WTC11 (cell line): ENCODE results near the gene NAB1. TPM values are rescaled to one million over a fixed set of nuclear protein-coding genes. Genes with fewer than 3 reads are reported as not detected.
"Not testable (repeated sequence)": the region's sequence is repeated elsewhere in the genome, so short reads cannot be mapped to it uniquely, and the experiment has no call there.

Source experiments
- ATAC-seq: fragments of 200-7000 bp; cut with Tn5 transposase; 2 replicates; pipeline ENCODE4 v1.10.0; 2021; ENCODE audit warnings: mild to moderate bottlenecking, moderate library complexity
- CTCF ChIA-PET: fragments of 300-600 bp; sonication (Branson Sonifier 250); formaldehyde crosslinking; loops from one replicate; lab custom pipeline; 2021; ENCODE audit warnings: antibody characterized with exemption; lab: Charles Lee
- POLR2A ChIA-PET: fragments of 350-600 bp; sonication (Branson Sonifier 250); formaldehyde crosslinking; loops from one replicate; lab custom pipeline; 2021; ENCODE audit warnings: antibody characterized with exemption; lab: Charles Lee
- DNase-seq: peaks from one replicate; pipeline ENCODE4 v3.0.0; 2021; ENCODE audit warnings: low spot score
- H3K27ac Mint-ChIP-seq: 2 replicates; pipeline ENCODE4 v1.8.0; 2021; ENCODE audit warnings: mixed read lengths
- H3K27me3 Mint-ChIP-seq: 2 replicates; pipeline ENCODE4 v1.8.0; 2021; ENCODE audit warnings: low read depth, mild to moderate bottlenecking, moderate library complexity, mixed read lengths
- H3K36me3 Mint-ChIP-seq: 2 replicates; pipeline ENCODE4 v1.8.0; 2021; ENCODE audit warnings: mixed read lengths
- H3K4me1 Mint-ChIP-seq: 2 replicates; pipeline ENCODE4 v1.8.0; 2022; ENCODE audit warnings: mixed read lengths
- H3K4me3 Mint-ChIP-seq: 2 replicates; pipeline ENCODE4 v1.8.0; 2021; ENCODE audit warnings: mild to moderate bottlenecking, moderate library complexity, mixed read lengths
- H3K9me3 Mint-ChIP-seq: 2 replicates; pipeline ENCODE4 v1.8.0; 2021; ENCODE audit warnings: mixed read lengths
- ATF1 ChIP-seq: sonication (generic); formaldehyde crosslinking; IDR thresholded peaks from 2 replicates; pipeline ENCODE4 v1.8.1; 2023; ENCODE audit warnings: mild to moderate bottlenecking, moderate library complexity, missing genetic modification reagents
- CREM ChIP-seq: sonication (generic); formaldehyde crosslinking; IDR thresholded peaks from 2 replicates; pipeline ENCODE4 v1.8.1; 2022; ENCODE audit warnings: mild to moderate bottlenecking, missing genetic modification reagents, moderate library complexity
- NR2C2 ChIP-seq: sonication (generic); formaldehyde crosslinking; IDR thresholded peaks from 2 replicates; pipeline ENCODE4 v1.8.0; 2022; ENCODE audit warnings: mild to moderate bottlenecking, missing genetic modification reagents
- RELA ChIP-seq: sonication (generic); formaldehyde crosslinking; IDR thresholded peaks from 2 replicates; pipeline ENCODE4 v1.8.1; 2022; ENCODE audit warnings: missing genetic modification reagents, mild to moderate bottlenecking, borderline replicate concordance
- RORB ChIP-seq: fragments of 250-450 bp; sonication (Bioruptor Pico); IDR thresholded peaks from 2 replicates; pipeline ENCODE4 v1.9.0; 2021; ENCODE audit warnings: mild to moderate bottlenecking
- SOX15 ChIP-seq: fragments of 250-450 bp; sonication (Bioruptor Pico); IDR thresholded peaks from 2 replicates; pipeline ENCODE4 v1.9.0; 2021; ENCODE audit warnings: mild to moderate bottlenecking
- TP53 ChIP-seq: sonication (generic); formaldehyde crosslinking; IDR thresholded peaks from 2 replicates; pipeline ENCODE4 v1.8.1; 2023; ENCODE audit warnings: mild to moderate bottlenecking, missing genetic modification reagents
- ZNF416 ChIP-seq: fragments of 250-450 bp; sonication (Bioruptor Pico); IDR thresholded peaks from 2 replicates; pipeline ENCODE4 v1.9.0; 2021; ENCODE audit warnings: mild to moderate bottlenecking, inconsistent platforms
- ZNF423 ChIP-seq: fragments of 250-450 bp; sonication (Bioruptor Pico); IDR thresholded peaks from 2 replicates; pipeline ENCODE4 v2.1.2; 2022; ENCODE audit warnings: mild to moderate bottlenecking, moderate library complexity
- total RNA-seq: library from RNA; stranded (reverse); gene quantifications from 3 replicates; pipeline ENCODE4 v1.2.3, GENCODE V29; 2021
- TF ChIP-seq, protein P1 (sequence below): sonication (generic); formaldehyde crosslinking; IDR thresholded peaks from 2 replicates; pipeline ENCODE4 v1.8.1; 2023; ENCODE audit warnings: mild to moderate bottlenecking, missing genetic modification reagents
- TF ChIP-seq, protein P2 (sequence below): sonication (generic); formaldehyde crosslinking; IDR thresholded peaks from 2 replicates; pipeline ENCODE4 v1.8.1; 2023; ENCODE audit warnings: mild to moderate bottlenecking, missing genetic modification reagents, moderate library complexity
- TF ChIP-seq, protein P3 (sequence below): sonication (generic); formaldehyde crosslinking; IDR thresholded peaks from 2 replicates; pipeline ENCODE4 v1.8.1; 2023; ENCODE audit warnings: mild to moderate bottlenecking, moderate library complexity, missing genetic modification reagents

NAB1 gene
- total RNA-seq, 1 experiment from 2014 or later = 32.0 TPM

DNA sequence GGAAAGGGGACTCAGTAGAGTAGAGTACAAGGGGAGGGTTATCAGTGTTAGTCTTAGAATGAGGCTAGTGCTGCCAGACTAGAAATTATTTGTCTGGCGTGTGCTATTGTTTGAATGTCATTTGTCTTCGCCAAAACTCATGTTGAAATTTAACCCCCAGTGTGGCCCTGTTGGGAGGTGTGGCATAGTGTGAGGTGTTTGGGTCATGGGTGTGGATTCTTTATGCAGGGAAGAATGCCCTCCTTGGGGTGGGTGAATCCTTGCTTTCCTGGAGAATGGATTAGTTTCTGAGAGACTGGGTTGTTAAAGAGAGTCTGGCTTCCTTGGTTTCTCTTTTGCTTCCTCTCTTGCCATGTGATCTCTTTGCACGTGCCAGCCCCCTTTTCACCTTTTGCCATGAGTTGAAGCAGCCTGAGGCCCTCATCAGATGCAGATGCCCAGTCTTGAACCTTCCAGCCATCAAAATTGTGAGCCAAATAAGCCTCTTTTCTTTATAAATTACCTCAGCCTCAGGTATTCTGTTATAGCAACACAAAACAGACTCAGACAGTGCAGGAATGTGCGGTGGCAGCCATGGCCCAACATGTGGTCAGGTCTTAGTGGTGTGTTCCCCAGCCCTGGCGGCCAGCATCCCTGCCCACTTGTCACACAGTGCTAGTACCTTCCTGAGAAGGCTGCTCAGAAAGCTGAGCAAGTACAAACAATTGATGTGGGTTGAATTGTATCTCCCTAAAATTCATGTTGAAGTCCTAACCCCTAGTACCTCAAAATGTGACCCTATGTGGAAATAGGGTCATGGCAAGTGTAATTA is 48.4 kb upstream of the NAB1 start:
- TF ChIP-seq ZNF423 (CRISPR knock-in tag) (no peak), NR2C2 (CRISPR knock-in tag) (no peak), TP53 (no peak), CREM (CRISPR knock-in tag) (no peak)
- TF ChIP-seq, protein P1, sequence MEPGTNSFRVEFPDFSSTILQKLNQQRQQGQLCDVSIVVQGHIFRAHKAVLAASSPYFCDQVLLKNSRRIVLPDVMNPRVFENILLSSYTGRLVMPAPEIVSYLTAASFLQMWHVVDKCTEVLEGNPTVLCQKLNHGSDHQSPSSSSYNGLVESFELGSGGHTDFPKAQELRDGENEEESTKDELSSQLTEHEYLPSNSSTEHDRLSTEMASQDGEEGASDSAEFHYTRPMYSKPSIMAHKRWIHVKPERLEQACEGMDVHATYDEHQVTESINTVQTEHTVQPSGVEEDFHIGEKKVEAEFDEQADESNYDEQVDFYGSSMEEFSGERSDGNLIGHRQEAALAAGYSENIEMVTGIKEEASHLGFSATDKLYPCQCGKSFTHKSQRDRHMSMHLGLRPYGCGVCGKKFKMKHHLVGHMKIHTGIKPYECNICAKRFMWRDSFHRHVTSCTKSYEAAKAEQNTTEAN (CRISPR knock-in tag) = no peak
- Mint-ChIP-seq H3K4me3 (no peak overlapping the region), H3K27ac (no peak overlapping the region), H3K36me3 (no peaks in the 10 kb centered on the region), H3K9me3 (peaks cover 5% of the 10 kb centered on the region; the same call in 1 of the 2 replicates), H3K27me3 (no peaks in the 10 kb centered on the region), H3K4me1 (peaks cover 5% of the 10 kb centered on the region; the same call in 1 of the 2 replicates)
- ATAC-seq (no peak), DNase-seq (no peak)
- CTCF ChIA-PET = no interaction called here
- POLR2A ChIA-PET = no interaction called here

DNA sequence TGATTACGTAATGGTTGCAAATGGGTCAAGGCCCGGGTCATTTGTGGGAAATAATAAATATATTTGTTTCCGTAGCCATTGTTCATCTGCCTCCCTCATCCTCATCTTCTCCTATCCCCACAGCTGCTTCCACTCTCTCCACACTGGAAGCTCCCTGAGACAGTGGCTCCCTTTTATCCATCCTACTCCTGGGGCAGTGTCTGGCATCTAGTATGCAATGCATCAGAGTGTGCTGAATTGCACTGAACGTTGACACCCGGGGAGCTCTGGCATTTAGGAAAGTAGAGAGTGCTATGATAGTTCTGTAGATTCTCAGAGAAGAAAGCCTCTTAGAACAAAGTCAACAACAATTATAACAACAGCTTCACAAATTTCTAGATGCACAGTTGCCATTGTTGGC is 45.5 kb upstream of the NAB1 start:
- Mint-ChIP-seq H3K9me3 (peaks cover under 1% of the 10 kb centered on the region), H3K4me3 (no peak overlapping the region), H3K27ac (no peak overlapping the region), H3K36me3 (no peaks in the 10 kb centered on the region), H3K27me3 (no peaks in the 10 kb centered on the region), H3K4me1 (peaks cover 5% of the 10 kb centered on the region; the same call in 1 of the 2 replicates)
- DNase-seq = no peak
- CTCF ChIA-PET = no interaction called here
- no peak for ATAC-seq
- TF ChIP-seq, protein P2, sequence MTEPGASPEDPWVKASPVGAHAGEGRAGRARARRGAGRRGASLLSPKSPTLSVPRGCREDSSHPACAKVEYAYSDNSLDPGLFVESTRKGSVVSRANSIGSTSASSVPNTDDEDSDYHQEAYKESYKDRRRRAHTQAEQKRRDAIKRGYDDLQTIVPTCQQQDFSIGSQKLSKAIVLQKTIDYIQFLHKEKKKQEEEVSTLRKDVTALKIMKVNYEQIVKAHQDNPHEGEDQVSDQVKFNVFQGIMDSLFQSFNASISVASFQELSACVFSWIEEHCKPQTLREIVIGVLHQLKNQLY = no peak
- POLR2A ChIA-PET = no interaction called here

DNA sequence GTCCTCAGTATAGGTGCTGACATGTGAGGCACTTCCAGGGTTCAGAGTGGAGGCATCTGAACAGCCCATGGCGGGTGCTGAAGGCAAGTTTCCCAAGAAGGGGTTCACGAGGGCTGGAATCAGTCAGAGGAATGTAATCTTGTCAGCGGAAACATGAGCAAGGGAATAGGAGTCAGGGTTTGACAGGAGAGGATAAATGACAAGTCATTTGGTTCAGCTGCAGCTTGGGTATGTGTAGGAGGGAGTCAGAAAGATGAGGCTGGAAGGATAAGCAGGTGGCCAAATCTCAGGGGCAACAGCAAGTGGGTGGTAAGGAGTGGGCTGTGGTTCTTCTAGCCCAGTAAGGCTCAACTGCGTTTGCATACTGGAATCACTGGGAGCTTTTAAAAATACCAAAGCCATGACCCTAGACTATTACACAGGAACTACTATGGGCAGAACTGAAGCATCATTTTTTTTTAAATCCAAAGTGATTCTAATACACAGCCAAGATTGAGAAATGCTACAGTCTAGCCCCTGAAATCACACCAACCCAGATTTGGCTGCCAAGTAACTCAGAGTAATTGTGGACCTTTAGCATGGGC is 41.8 kb upstream of the NAB1 start:
- no peaks in the 10 kb centered on the region for H3K27me3 Mint-ChIP-seq
- no peak overlapping the region for H3K27ac Mint-ChIP-seq
- CTCF ChIA-PET = no interaction called here
- no peak for DNase-seq
- no peak for TF ChIP-seq RORB (CRISPR knock-in tag)
- TF ChIP-seq ZNF416 = no peak
- TF ChIP-seq SOX15 = no peak
- TF ChIP-seq, protein P2 = no peak
- TF ChIP-seq, protein P3, sequence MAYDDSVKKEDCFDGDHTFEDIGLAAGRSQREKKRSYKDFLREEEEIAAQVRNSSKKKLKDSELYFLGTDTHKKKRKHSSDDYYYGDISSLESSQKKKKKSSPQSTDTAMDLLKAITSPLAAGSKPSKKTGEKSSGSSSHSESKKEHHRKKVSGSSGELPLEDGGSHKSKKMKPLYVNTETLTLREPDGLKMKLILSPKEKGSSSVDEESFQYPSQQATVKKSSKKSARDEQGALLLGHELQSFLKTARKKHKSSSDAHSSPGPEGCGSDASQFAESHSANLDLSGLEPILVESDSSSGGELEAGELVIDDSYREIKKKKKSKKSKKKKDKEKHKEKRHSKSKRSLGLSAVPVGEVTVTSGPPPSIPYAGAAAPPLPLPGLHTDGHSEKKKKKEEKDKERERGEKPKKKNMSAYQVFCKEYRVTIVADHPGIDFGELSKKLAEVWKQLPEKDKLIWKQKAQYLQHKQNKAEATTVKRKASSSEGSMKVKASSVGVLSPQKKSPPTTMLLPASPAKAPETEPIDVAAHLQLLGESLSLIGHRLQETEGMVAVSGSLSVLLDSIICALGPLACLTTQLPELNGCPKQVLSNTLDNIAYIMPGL (CRISPR knock-in tag) = no peak
- no peak for TF ChIP-seq ATF1
- TF ChIP-seq CREM (CRISPR knock-in tag) = no peak
- peaks cover 32% of the 10 kb centered on the region for H3K9me3 Mint-ChIP-seq
- POLR2A ChIA-PET = no interaction called here
- H3K4me3 Mint-ChIP-seq = no peak overlapping the region
- H3K36me3 Mint-ChIP-seq = peaks cover 22% of the 10 kb centered on the region
- no peak for ATAC-seq
- no peaks in the 10 kb centered on the region for H3K4me1 Mint-ChIP-seq

DNA sequence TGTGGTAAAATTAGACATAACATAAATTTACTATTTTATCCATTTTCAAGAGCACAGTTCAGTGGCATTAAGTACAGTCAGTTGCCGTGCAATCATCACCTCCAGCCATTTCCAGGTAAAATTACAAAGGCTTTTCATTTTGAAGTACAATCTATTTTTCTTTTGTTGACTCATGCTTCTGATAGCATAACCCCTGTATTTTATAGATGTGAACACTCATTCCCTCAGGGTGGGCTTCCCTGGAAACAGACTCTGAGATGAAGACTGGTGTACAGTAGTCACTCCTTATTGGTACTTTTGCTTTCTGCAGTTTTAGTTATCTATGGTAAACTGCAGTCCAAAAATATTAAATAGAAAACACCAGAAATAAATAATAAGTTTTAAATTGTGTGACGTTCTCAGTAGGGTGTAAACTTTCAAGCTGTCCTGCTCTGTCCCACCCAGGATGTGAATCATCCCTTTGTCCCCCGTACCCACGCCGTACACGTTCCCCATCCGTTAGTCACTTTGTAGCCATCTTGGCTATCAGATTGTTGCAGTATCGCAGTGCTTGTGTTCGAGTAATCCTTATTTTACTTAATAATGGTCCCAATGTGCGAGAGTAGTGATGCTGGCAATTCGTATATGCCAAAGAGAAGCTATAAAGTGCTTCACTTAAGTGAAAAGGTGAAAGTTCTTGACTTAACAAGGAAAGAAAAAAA is 41.1 kb upstream of the NAB1 start:
- no peak for ATAC-seq

DNA sequence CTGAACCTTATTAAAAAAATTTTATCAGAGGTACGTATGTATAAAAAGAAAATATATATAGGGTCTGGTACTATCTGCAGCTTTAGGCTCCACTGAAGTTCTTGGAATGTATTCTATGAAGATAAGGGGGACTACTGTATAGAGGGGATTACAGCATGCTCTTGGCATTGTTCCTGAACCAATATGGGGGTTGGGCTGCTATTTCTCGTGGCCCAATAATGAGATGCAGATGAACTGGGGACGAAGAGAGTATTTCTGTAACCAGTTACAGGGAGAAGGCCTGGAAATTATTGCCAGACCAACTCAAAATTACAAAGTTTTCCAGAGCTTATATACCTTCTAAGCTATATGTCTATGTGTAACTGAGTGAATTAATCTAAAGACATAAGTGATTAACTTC is 40.0 kb upstream of the NAB1 start:
- H3K27me3 Mint-ChIP-seq, H3K4me1 Mint-ChIP-seq, H3K27ac Mint-ChIP-seq, POLR2A ChIA-PET, DNase-seq, ATAC-seq, H3K4me3 Mint-ChIP-seq, CTCF ChIA-PET: not testable (repeated sequence)
- peaks cover 22% of the 10 kb centered on the region for H3K36me3 Mint-ChIP-seq
- H3K9me3 Mint-ChIP-seq = peaks cover 32% of the 10 kb centered on the region

More for the DNA sequence above, 41.1 kb upstream of the NAB1 start:
- ChIA-PET CTCF (no interaction called here), POLR2A (no interaction called here)
- H3K4me1 Mint-ChIP-seq = no peaks in the 10 kb centered on the region
- no peak overlapping the region for H3K4me3 Mint-ChIP-seq
- DNase-seq = no peak
- H3K36me3 Mint-ChIP-seq = peaks cover 22% of the 10 kb centered on the region
- no peak for TF ChIP-seq NR2C2 (CRISPR knock-in tag)
- no peak for TF ChIP-seq RELA (CRISPR knock-in tag)
- TF ChIP-seq, all 79 proteins: peak for 0
- no peaks in the 10 kb centered on the region for H3K27me3 Mint-ChIP-seq
- H3K27ac Mint-ChIP-seq = no peak overlapping the region
- H3K9me3 Mint-ChIP-seq = peaks cover 32% of the 10 kb centered on the region

DNA sequence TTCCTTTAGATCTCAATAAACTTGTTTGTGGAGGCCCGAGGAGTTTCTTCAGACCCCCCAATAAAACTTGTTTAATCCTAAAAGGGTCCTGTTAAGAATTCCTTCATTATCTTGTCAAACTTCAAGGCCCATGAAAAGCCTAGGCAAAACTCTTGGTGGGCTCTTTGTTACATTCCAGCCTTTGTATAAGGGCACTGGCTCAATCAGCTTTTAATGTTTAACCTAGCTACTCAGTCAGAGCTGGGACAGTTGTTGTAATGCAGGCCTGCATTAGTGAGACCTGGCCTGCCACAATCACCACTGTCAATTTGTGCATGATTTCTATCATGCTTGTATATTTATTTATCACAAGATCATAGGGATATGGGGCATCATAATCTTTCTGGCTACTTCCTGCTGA is 39.5 kb upstream of the NAB1 start:
- DNase-seq, H3K27me3 Mint-ChIP-seq, ATAC-seq, H3K4me1 Mint-ChIP-seq, H3K27ac Mint-ChIP-seq, CTCF ChIA-PET, H3K4me3 Mint-ChIP-seq, POLR2A ChIA-PET: not testable (repeated sequence)
- Mint-ChIP-seq H3K36me3 (peaks cover 22% of the 10 kb centered on the region), H3K9me3 (peaks cover 32% of the 10 kb centered on the region)

DNA sequence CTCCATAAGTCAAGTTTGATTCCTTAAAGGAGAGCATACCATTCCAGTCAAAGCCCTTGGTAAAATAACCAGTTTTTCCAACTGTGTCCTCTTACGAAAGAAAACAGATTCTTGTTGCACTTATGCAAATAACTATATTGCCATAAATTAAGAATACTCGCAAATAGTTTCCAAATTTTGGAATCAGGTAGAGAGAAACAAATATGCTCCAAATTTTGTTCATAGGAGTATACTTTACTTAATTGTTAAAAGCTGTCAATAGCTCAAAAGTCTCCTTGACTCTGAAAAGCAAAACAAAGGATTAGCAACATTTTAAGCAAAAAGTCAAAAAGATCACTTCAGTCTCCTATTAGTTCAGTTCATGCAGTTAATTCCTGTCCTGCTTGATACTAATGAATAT is 38.4 kb upstream of the NAB1 start:
- H3K9me3 Mint-ChIP-seq = peaks cover 32% of the 10 kb centered on the region
- H3K4me3 Mint-ChIP-seq, DNase-seq, H3K27me3 Mint-ChIP-seq, H3K27ac Mint-ChIP-seq, ATAC-seq, POLR2A ChIA-PET, CTCF ChIA-PET: not testable (repeated sequence)
- H3K4me1 Mint-ChIP-seq = peaks cover 18% of the 10 kb centered on the region
- H3K36me3 Mint-ChIP-seq = peaks cover 22% of the 10 kb centered on the region
